OCI-LY7 (cell line): Measurements from ENCODE around the gene CGRRF1. TPM values are rescaled to one million over a fixed set of nuclear protein-coding genes. Genes with fewer than 3 reads are reported as not detected.

Source experiments
- BruUV-seq: library from RNA; stranded (reverse); fragments of 400-500 nt; replicated peaks from 2 replicates; lab custom pipeline; 2021; lab: Mats Ljungman, UMichigan
- CTCF ChIA-PET: fragments of 300-600 bp; sonication (Branson Sonifier 250); formaldehyde crosslinking; loops from one replicate; lab custom pipeline; 2022; ENCODE audit warnings: antibody characterized with exemption; ENCODE audit not compliant: unreplicated experiment; lab: Charles Lee
- POLR2A ChIA-PET: fragments of 300-600 bp; sonication (Branson Sonifier 250); formaldehyde crosslinking; loops from one replicate; lab custom pipeline; 2022; ENCODE audit warnings: antibody characterized with exemption; lab: Charles Lee
- DNase-seq: peaks from one replicate; pipeline ENCODE4 v3.0.0-alpha.2; 2015; ENCODE audit warnings: low spot score
- H2AFZ ChIP-seq: fragments of 200-600 bp; sonication (generic), shearing (Covaris generic); 2 replicates; pipeline ENCODE4 v1.6.1; 2014; ENCODE audit warnings: mild to moderate bottlenecking, antibody characterized with exemption, low read length, moderate library complexity
- H3K27ac ChIP-seq: fragments of 200-600 bp; sonication (generic); 2 replicates; pipeline ENCODE4 v1.5.1; 2014; ENCODE audit warnings: mixed run types, low read depth, mild to moderate bottlenecking, moderate library complexity, low read length, inconsistent platforms; ENCODE audit not compliant: poor library complexity, severe bottlenecking
- H3K36me3 ChIP-seq: fragments of 200-600 bp; sonication (generic); 2 replicates; pipeline ENCODE4 v1.6.1; 2014; ENCODE audit warnings: mild to moderate bottlenecking, antibody characterized with exemption, low read length, moderate library complexity, mixed read lengths; ENCODE audit not compliant: insufficient read depth
- H3K4me1 ChIP-seq: fragments of 200-600 bp; sonication (generic); 2 replicates; pipeline ENCODE4 v1.5.1; 2014; ENCODE audit warnings: mild to moderate bottlenecking, low read length; ENCODE audit not compliant: insufficient read depth, poor library complexity, severe bottlenecking
- H3K4me2 ChIP-seq: fragments of 200-600 bp; sonication (generic); 2 replicates; pipeline ENCODE4 v1.6.1; 2014; ENCODE audit warnings: mild to moderate bottlenecking, low read length
- H3K4me3 ChIP-seq: fragments of 200-600 bp; sonication (generic); 2 replicates; pipeline ENCODE4 v1.5.1; 2014; ENCODE audit warnings: mild to moderate bottlenecking, low read depth, low read length; ENCODE audit not compliant: poor library complexity, severe bottlenecking
- H3K79me2 ChIP-seq: fragments of 200-600 bp; sonication (generic); 2 replicates; pipeline ENCODE4 v1.6.1; 2016; ENCODE audit warnings: low read depth, mild to moderate bottlenecking, low read length, moderate library complexity, mixed read lengths; ENCODE audit not compliant: insufficient read depth
- H3K9me2 ChIP-seq: fragments of 200-600 bp; sonication (generic); 2 replicates; pipeline ENCODE4 v1.6.1; 2016; ENCODE audit warnings: mild to moderate bottlenecking, low read length, mixed read lengths; ENCODE audit not compliant: insufficient read depth
- H3K9me3 ChIP-seq: fragments of 200-600 bp; sonication (generic); 2 replicates; pipeline ENCODE4 v1.6.1; 2014; ENCODE audit warnings: mild to moderate bottlenecking, mixed run types, low read length, mixed read lengths
- H4K20me1 ChIP-seq: fragments of 200-600 bp; sonication (generic); 2 replicates; pipeline ENCODE4 v1.6.1; 2014; ENCODE audit warnings: mild to moderate bottlenecking, antibody characterized with exemption, low read length, moderate library complexity, mixed read lengths; ENCODE audit not compliant: insufficient read depth
- CTCF ChIP-seq: fragments of 200-600 bp; sonication (generic); conservative IDR thresholded peaks from 2 replicates; pipeline ENCODE4 v1.5.1; 2014; ENCODE audit warnings: mild to moderate bottlenecking, antibody characterized with exemption, low read length, moderate library complexity, mixed read lengths
- EZH2phosphoT487 ChIP-seq: fragments of 200-600 bp; sonication (generic); IDR thresholded peaks from 2 replicates; pipeline ENCODE4 v1.6.1; 2018; ENCODE audit warnings: low read depth, borderline replicate concordance, mild to moderate bottlenecking, mixed run types, antibody characterized with exemption, low read length, moderate library complexity, mixed read lengths
- intact Hi-C: fragments of 100-400 bp; cut with micrococcal nuclease; formaldehyde crosslinking; loops from one replicate; pipeline ENCODE4 v1.10.0; 2022; ENCODE audit not compliant: unreplicated experiment
- total RNA-seq, 2 experiments: library from RNA; depleted of rRNA in 1 of 2; stranded (reverse); fragments of >200 nt in 1 of 2; shearing (Covaris generic) in 1 of 2; gene quantifications; 2 replicates each; pipeline ENCODE4 v1.2.3, GENCODE V29; 2014 to 2022

The CGRRF1 gene
- total RNA-seq, 2 experiments from 2014 or later, result 8.4 to 13.4 TPM

GRCh38 chr14:54515670-54516069 lies 6.0 kb downstream of the CGRRF1 start:
- CTCF ChIA-PET, result no interaction called here
- peaks cover 6% of the 10 kb centered on the region for H3K4me1 ChIP-seq
- BruUV-seq, result no TSS peak
- peaks cover 31% of the 10 kb centered on the region for H3K36me3 ChIP-seq
- H3K4me2 ChIP-seq, result no peak overlapping the region
- 0 out of 2 replicates have a peak, but pooled peaks cover 4% of the 10 kb centered on the region for H4K20me1 ChIP-seq
- TF ChIP-seq EZH2phosphoT487, result no peak
- no peak for TF ChIP-seq CTCF
- DNase-seq, result no peak
- H3K9me2 ChIP-seq, result no peaks in the 10 kb centered on the region
- H3K9me3 ChIP-seq, result peaks cover 28% of the 10 kb centered on the region
- H2AFZ ChIP-seq, result no peak overlapping the region
- peaks cover 27% of the 10 kb centered on the region for H3K79me2 ChIP-seq
- H3K27ac ChIP-seq, result no peak overlapping the region
- intact Hi-C loops, result no loop called here
- POLR2A ChIA-PET, result interaction anchor here (1.1 to 1.2 kb wide), 2 partner anchors 16 to 204 kb away, joined by 3 to 4 read pairs; no protein-coding TSS in a partner anchor
- H3K4me3 ChIP-seq, result no peak overlapping the region

GRCh38 chr14:54516709-54517108 lies 7.0 kb downstream of the CGRRF1 start:
- Histone ChIP-seq H3K9me3 (peaks cover 28% of the 10 kb centered on the region), H3K36me3 (peaks cover 31% of the 10 kb centered on the region), H4K20me1 (no peaks in the 10 kb centered on the region), H3K4me2 (no peak overlapping the region), H3K4me3 (no peak overlapping the region), H3K79me2 (peaks cover 17% of the 10 kb centered on the region; the same call in 1 of the 2 replicates), H3K4me1 (no peaks in the 10 kb centered on the region), H3K9me2 (no peaks in the 10 kb centered on the region), H2AFZ (no peak overlapping the region), H3K27ac (no peak overlapping the region)
- no peak for DNase-seq
- CTCF ChIA-PET, result no interaction called here
- intact Hi-C loops, result no loop called here
- POLR2A ChIA-PET, result interaction anchor here (1.1 kb wide), 1 partner anchor 203 kb away, joined by 4 read pairs; no protein-coding TSS in a partner anchor
- BruUV-seq, result no TSS peak
- TF ChIP-seq CTCF, result no peak
- no peak for TF ChIP-seq EZH2phosphoT487

- intact Hi-C loops, result no loop called here
- no peak for DNase-seq
- Histone ChIP-seq H3K79me2 (no peaks in the 10 kb centered on the region), H3K9me2 (no peaks in the 10 kb centered on the region), H2AFZ (no peak overlapping the region), H3K4me1 (no peaks in the 10 kb centered on the region), H3K4me2 (no peak overlapping the region), H3K27ac (no peak overlapping the region), H3K9me3 (0 out of 2 replicates have a peak, but pooled peaks cover 3% of the 10 kb centered on the region), H4K20me1 (no peaks in the 10 kb centered on the region), H3K4me3 (no peak overlapping the region), H3K36me3 (peaks cover 33% of the 10 kb centered on the region)
- TF ChIP-seq EZH2phosphoT487 (no peak), CTCF (no peak)
- no TSS peak for BruUV-seq
- CTCF ChIA-PET, result no interaction called here
- POLR2A ChIA-PET, result interaction anchor here (0.7 to 1.6 kb wide), 2 partner anchors 15 to 146 kb away, joined by 3 read pairs; no protein-coding TSS in a partner anchor
Measured at GRCh38 chr14:54524410-54524809, 14.7 kb downstream of the CGRRF1 start.
